Measurements from ENCODE around the gene GNAS-AS1.

- TF ChIP-seq, protein P1, sequence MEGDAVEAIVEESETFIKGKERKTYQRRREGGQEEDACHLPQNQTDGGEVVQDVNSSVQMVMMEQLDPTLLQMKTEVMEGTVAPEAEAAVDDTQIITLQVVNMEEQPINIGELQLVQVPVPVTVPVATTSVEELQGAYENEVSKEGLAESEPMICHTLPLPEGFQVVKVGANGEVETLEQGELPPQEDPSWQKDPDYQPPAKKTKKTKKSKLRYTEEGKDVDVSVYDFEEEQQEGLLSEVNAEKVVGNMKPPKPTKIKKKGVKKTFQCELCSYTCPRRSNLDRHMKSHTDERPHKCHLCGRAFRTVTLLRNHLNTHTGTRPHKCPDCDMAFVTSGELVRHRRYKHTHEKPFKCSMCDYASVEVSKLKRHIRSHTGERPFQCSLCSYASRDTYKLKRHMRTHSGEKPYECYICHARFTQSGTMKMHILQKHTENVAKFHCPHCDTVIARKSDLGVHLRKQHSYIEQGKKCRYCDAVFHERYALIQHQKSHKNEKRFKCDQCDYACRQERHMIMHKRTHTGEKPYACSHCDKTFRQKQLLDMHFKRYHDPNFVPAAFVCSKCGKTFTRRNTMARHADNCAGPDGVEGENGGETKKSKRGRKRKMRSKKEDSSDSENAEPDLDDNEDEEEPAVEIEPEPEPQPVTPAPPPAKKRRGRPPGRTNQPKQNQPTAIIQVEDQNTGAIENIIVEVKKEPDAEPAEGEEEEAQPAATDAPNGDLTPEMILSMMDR (IDR thresholded peaks at IDR 0.05; ENCODE audit: low read depth, low read length), result no peak
- TF ChIP-seq, protein P2, sequence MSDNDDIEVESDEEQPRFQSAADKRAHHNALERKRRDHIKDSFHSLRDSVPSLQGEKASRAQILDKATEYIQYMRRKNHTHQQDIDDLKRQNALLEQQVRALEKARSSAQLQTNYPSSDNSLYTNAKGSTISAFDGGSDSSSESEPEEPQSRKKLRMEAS (IDR thresholded peaks at IDR 0.05; ENCODE audit: low read depth, low read length), result no peak
- TF ChIP-seq POLR2A (IDR thresholded peaks at IDR 0.05; ENCODE audit: extremely low read depth, insufficient read length) (no peak), MYC (IDR thresholded peaks at IDR 0.05; ENCODE audit: low read depth, low read length) (no peak)
These were observed 48.1 kb upstream of the GNAS-AS1 start for GRCh38 chr20:58898629-58899408.

Measured in NB4 (cell line).